GM19397 (cell line): ENCODE measurements around the gene SLC17A9.
A peak's percentile ranks its signal among the peaks of the same experiment; 100 is the strongest.

Source experiments
- ATAC-seq: cut with Tn5 transposase; IDR thresholded peaks from one replicate; pipeline ENCODE4 v1.9.1; 2021; ENCODE audit warnings: mild to moderate bottlenecking, moderate library complexity; ENCODE audit not compliant: unreplicated experiment

Gene SLC17A9

GRCh38 chr20:62967149-62967501, 14.6 kb downstream of the SLC17A9 start:
- no peak for ATAC-seq

DNA sequence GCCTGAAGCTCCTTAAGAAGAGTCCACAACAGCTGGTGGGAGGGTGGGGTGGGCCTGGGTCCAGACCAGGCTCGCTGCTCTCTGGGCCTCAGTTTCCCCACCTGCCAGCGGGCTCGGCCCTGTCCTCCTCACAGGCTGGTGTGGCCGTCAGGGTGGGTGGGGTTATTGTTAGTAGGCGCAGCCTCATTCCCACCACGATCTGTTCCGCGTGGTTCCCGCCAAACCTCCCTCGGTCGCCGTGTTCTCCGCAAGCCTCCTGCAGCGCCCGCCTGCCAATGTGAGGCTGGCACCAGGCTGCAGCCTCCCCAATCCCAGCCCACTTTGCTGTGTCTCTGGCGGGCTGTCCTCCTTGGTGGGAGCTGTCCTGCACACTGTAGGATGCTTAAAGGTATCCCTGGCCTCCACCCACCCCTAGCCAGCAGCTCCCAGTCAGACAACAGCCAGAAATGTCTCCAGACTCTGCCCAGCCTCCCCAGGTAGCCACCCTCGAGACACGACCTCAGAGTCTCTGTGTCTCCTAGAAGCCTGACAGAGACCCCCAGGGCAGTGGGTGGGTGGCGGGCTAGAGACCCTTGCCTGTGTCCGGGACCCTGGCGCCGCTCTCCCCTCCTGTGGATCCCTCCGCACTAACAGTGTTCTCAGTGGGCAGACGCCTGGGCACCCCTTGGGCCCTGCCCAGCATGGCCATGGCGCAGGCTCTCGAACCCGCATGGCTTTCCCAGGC, 15.3 kb downstream of the SLC17A9 start:
- ATAC-seq, result no peak

GRCh38 chr20:62968378-62969178, 16.1 kb downstream of the SLC17A9 start:
- ATAC-seq, result no peak

- no peak for ATAC-seq
Observed at GRCh38 chr20:62969179-62969760, 16.8 kb downstream of the SLC17A9 start.

- no peak for ATAC-seq
Observed at GRCh38 chr20:62969939-62970306, 17.4 kb downstream of the SLC17A9 start.

DNA sequence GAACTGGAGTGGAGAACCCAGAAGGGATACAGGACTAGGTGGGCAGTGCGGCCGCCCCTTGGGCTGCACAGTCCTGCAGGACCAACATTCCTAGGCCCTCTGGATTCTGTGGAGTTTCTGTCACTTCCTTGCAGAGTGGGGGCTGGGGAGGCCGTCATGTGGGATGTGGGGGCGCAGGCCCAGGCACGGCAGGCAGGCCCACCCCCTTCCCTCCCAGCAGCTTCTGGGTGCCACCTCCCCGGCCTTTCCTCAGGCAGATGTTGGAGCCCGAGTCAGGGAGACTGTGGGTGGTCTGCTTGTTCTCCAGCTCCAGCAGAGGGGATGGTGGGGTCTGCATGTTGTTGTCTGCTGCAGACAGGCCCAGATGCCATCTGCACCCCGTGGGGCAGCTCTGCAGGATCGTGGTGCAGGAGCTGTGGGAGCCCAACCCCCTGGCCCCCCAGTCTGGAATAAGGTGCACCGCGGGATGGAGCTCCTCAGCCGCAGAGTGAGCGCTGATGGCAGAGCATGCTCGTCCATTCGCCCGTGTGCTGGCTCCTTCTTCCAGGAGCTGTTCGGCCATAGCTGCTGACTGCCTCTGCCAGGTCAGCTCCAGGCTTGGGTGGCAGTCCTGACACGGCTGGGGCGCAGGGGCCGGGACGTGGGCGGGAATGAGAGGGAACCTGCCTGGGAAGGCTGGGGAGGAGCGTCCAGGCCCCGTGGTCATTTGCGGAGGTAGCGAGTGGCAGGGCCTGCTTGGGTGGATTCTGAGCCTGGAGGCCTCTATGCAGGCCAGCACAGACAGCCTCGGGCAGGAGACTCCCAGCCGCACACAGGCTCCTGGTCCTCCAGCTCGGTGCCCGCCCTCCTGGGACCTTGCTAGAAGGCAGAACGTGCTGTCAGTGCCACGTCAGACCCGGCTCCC, 18.1 kb downstream of the SLC17A9 start:
- ATAC-seq, result no peak

- no peak for ATAC-seq
Observed at GRCh38 chr20:62971211-62971949, 18.9 kb downstream of the SLC17A9 start.

GRCh38 chr20:62971950-62972844, 19.7 kb downstream of the SLC17A9 start:
- peak; percentile 59 for ATAC-seq

- no peak for ATAC-seq
Observed at GRCh38 chr20:62972845-62973745, 20.6 kb downstream of the SLC17A9 start.

GRCh38 chr20:62975251-62975760, 22.8 kb downstream of the SLC17A9 start:
- ATAC-seq, result no peak

GRCh38 chr20:62975812-62976508, 23.5 kb downstream of the SLC17A9 start:
- ATAC-seq, result no peak

- ATAC-seq, result no peak
Observed at GRCh38 chr20:62976886-62977285, 24.4 kb downstream of the SLC17A9 start.

DNA sequence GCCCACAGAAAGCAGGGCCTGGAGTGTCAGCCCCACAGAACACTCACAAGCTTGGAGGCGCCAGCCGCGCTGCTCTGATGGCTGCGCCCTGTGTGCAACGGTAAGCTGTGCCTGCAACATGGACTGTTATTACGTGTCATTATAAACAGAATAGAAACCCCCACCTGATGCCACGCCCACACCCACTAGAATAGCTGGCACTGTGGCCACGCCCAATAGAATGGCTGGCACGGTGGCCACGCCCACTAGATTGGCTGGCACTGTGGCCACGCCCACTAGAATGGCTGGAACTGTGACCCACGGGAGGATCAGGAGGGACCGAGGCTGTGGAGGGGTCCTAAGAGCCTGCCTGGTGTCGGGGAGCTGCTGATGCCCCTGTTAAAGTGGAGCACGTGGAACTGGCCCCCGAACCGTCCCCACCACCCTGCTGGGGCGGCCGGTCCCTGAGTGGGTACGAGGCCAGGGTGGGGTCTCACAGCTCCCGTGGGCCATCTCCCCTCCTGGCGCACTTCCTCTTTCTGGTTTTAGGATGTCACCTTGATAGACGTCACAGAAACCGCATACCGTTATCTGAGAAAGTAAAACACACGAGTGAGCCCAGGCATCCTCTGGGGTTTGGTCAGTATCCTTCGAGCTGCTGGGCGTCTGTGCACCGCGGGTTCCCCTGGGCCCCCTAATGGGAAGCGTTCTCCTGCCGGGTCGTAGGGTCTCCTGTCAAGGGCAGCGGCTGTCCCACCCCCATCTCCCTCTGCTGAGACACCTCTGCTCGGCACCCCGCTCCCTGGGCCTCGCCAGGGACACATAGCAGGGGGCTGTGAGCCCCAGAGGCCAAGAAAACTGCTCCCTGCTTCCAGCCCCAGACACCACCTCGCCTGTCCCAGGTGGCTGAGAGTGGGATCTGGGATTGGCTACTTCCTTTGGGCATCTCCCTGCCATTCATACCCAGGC, 25.4 kb downstream of the SLC17A9 start:
- peak; percentile 49 for ATAC-seq

DNA sequence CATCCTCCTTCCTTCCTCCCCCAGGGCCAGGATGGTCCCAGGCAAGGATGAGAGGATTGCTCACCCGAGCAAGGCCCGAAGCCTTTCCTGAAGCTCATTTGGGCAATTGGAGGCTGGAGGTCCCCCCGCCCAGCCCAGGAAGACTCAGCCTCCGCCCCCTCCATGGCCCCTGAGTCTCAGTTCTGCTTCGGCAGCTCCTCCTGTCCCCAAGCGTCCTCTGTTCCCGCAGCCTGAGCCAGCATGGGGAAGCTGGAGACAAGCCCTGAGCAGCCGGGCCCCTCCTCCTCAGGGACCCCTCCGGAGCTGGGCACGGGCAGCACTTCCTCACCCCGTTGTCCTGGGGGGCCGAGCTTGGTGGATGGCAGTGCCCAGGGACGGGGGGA, 26.0 kb downstream of the SLC17A9 start:
- ATAC-seq, result no peak

- ATAC-seq, result no peak
Observed at GRCh38 chr20:62979310-62979709, 26.8 kb downstream of the SLC17A9 start.

DNA sequence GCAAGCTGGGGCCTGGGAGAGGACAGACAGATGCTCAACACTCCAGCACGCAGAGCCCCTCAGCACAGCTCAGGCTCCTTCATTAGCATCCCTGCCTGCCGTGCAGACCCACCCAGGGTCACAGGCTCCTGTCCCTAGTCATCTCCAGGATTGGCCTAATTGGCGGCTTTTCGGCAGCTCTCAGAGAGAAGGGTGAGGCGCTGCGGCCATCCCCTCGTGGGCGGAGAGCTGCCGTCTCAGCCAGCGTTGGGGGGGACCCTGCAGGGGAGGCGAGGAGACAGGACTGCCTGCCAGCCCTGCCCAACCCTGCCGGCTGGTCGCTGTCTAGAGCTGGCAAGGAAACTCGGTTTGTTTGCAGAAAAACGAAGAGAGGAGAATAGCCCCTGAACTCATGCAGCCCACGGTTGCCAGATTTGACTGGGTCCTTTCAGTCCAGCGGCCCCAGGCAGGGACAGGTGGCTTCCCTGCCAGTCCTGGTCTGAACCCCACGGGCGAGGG, 27.4 kb downstream of the SLC17A9 start:
- no peak for ATAC-seq
